ENCODE data around the gene IGFBP6.

DNA sequence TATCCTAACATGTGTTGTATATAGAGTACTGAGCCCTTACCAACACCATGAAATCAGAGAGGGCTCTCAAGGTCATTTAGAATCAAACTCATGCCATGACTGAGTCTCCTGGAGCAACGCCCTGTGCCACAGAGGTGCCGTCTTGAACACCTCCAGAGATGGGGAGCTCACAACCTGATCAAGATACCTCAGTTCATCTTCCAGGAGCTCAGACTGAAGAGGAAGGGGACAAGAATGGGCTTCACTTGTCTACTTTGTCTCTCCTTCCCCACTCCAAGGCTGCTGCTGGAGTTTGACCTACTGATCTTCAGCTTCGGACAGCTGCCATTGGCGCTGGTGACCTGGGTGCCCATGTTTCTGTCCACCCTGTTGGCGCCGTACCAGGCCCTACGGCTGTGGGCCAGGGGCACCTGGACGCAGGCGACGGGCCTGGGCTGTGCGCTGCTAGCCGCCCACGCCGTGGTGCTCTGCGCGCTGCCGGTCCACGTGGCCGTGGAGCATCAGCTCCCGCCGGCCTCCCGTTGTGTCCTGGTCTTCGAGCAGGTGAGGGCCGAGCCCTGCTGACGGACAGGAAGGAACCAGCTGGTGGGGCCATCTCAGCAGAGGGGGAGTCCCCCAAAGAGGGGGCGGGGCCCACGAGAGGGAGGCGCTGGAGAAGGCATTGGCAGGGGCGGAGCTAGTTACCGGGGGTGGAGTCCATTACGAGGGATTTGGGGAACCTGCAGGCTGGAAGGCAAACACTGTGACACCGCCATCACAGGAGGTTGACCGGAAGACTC is 17.8 kb downstream of the IGFBP6 start:
- no peak for TF ChIP-seq EZH2 (IDR thresholded peaks at IDR 0.05; ENCODE audit: insufficient read depth, low read length)
- TF ChIP-seq, protein P1, sequence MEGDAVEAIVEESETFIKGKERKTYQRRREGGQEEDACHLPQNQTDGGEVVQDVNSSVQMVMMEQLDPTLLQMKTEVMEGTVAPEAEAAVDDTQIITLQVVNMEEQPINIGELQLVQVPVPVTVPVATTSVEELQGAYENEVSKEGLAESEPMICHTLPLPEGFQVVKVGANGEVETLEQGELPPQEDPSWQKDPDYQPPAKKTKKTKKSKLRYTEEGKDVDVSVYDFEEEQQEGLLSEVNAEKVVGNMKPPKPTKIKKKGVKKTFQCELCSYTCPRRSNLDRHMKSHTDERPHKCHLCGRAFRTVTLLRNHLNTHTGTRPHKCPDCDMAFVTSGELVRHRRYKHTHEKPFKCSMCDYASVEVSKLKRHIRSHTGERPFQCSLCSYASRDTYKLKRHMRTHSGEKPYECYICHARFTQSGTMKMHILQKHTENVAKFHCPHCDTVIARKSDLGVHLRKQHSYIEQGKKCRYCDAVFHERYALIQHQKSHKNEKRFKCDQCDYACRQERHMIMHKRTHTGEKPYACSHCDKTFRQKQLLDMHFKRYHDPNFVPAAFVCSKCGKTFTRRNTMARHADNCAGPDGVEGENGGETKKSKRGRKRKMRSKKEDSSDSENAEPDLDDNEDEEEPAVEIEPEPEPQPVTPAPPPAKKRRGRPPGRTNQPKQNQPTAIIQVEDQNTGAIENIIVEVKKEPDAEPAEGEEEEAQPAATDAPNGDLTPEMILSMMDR (IDR thresholded peaks at IDR 0.05; ENCODE audit: insufficient read depth, low read depth, low read length): no peak

Data from astrocyte (in vitro differentiated cells and primary cell).